H1 (cell line): ENCODE data around the gene CHN2. TPM values are rescaled to one million over a fixed set of nuclear protein-coding genes. Genes with fewer than 3 reads are reported as not detected.

ENCODE experiments used
- CTCF ChIA-PET: fragments of 300-600 bp; sonication (Branson Sonifier 250); formaldehyde crosslinking; loops from one replicate; lab custom pipeline; 2021; ENCODE audit not compliant: partially characterized antibody; lab: Charles Lee
- POLR2A ChIA-PET: fragments of 300-600 bp; sonication (Branson Sonifier 250); formaldehyde crosslinking; loops from one replicate; lab custom pipeline; 2021; ENCODE audit warnings: inconsistent platforms; ENCODE audit not compliant: partially characterized antibody; lab: Charles Lee
- DNase-seq, 2 experiments: peaks; one replicate each; pipeline versions ENCODE4 v3.0.0 to v3.0.0-alpha.2; 2010 to 2022; ENCODE audit warnings: low spot score in 2 of 2, low read depth in 1 of 2, mixed read lengths in 1 of 2
- FAIRE-seq: peaks from 2 replicates; lab custom pipeline; 2011; peaks lifted over from hg19 to GRCh38; lab: Jason Lieb, UNC
- H2AFZ ChIP-seq: 2 replicates; pipeline ENCODE4 v1.8.1; 2012; ENCODE audit warnings: low read length, inconsistent platforms
- H2AK5ac ChIP-seq: 2 replicates; pipeline ENCODE4 v1.6.1; 2013; ENCODE audit warnings: low read depth, low read length
- H2BK120ac ChIP-seq: replicated peaks from 2 replicates; pipeline ENCODE3; 2013; ENCODE audit warnings: low read depth, low read length, inconsistent platforms
- H2BK12ac ChIP-seq: 2 replicates; pipeline ENCODE4 v1.6.1; 2013; ENCODE audit warnings: low read depth, low read length
- H2BK15ac ChIP-seq: 2 replicates; pipeline ENCODE4 v1.6.1; 2013; ENCODE audit warnings: low read length
- H2BK20ac ChIP-seq: 2 replicates; pipeline ENCODE4 v1.6.1; 2013; ENCODE audit warnings: low read length
- H2BK5ac ChIP-seq: 2 replicates; pipeline ENCODE4 v1.6.1; 2013; ENCODE audit warnings: low read depth, low read length
- H3K14ac ChIP-seq: 2 replicates; pipeline ENCODE4 v1.6.1; 2013; ENCODE audit warnings: inconsistent platforms; ENCODE audit not compliant: insufficient read length
- H3K18ac ChIP-seq: 2 replicates; pipeline ENCODE4 v1.6.1; 2013; ENCODE audit warnings: low read length; ENCODE audit errors: extremely low read depth
- H3K23ac ChIP-seq: 2 replicates; pipeline ENCODE4 v1.6.1; 2013; ENCODE audit warnings: inconsistent platforms; ENCODE audit not compliant: insufficient read length
- H3K23me2 ChIP-seq: 2 replicates; pipeline ENCODE4 v1.6.1; 2013; ENCODE audit warnings: low read depth, low read length
- H3K27ac ChIP-seq: 2 replicates; pipeline ENCODE4 v1.6.1; 2011; ENCODE audit warnings: low read depth, low read length, inconsistent platforms
- H3K27me3 ChIP-seq, 4 experiments: replicated peaks in 1 of 4; 1 replicate in 1 of 4; 2 replicates in 3 of 4; pipeline versions ENCODE4 v1.6.1 to v1.8.1; 2011 to 2013; ENCODE audit warnings: low read length in 3 of 4, mild to moderate bottlenecking in 3 of 4, inconsistent platforms in 2 of 4, mixed read lengths in 2 of 4, moderate library complexity in 1 of 4; ENCODE audit not compliant: control insufficient read depth in 3 of 4, insufficient read depth in 3 of 4; ENCODE audit errors: extremely low read depth in 1 of 4
- H3K36me3 ChIP-seq, 4 experiments: 2 replicates each; pipeline versions ENCODE4 v1.6.1 to v1.8.1; 2011 to 2013; ENCODE audit warnings: mild to moderate bottlenecking in 4 of 4, low read length in 3 of 4, moderate library complexity in 2 of 4, control low read depth in 1 of 4, inconsistent platforms in 1 of 4; ENCODE audit not compliant: insufficient read depth in 4 of 4, control insufficient read depth in 2 of 4
- H3K4ac ChIP-seq: replicated peaks from 2 replicates; pipeline ENCODE3; 2013; ENCODE audit warnings: low read length, low read depth, mixed read lengths, inconsistent platforms; ENCODE audit not compliant: insufficient read length
- H3K4me1 ChIP-seq, 4 experiments: replicated peaks in 1 of 4; 1 replicate in 1 of 4; 2 replicates in 3 of 4; pipeline versions ENCODE4 v1.6.1 to v1.8.1; 2011 to 2013; ENCODE audit warnings: low read length in 3 of 4, inconsistent platforms in 2 of 4, mixed read lengths in 1 of 4; ENCODE audit not compliant: insufficient read depth in 4 of 4, control insufficient read depth in 3 of 4
- H3K4me2 ChIP-seq, 2 experiments: 2 replicates each; pipeline versions ENCODE4 v1.6.1 to v1.8.1; 2011 to 2013; ENCODE audit warnings: low read depth in 2 of 2, low read length in 2 of 2, control low read depth in 1 of 2, inconsistent platforms in 1 of 2, mild to moderate bottlenecking in 1 of 2; ENCODE audit not compliant: insufficient read depth in 1 of 2
- H3K4me3 ChIP-seq, 4 experiments: fragments of 200-600, 300-600 bp in 1 of 4; sonication (generic), shearing (Covaris generic), sonication (Bioruptor Twin) in 1 of 4; 2 replicates each; pipeline versions ENCODE4 v1.5.1 to v1.8.1; 2011 to 2016; ENCODE audit warnings: low read length in 4 of 4, low read depth in 3 of 4, control low read depth in 2 of 4, inconsistent platforms in 2 of 4, mild to moderate bottlenecking in 2 of 4, mixed read lengths in 1 of 4, moderate library complexity in 1 of 4; ENCODE audit not compliant: insufficient read depth in 2 of 4; ENCODE audit errors: extremely low read depth in 1 of 4
- H3K56ac ChIP-seq: replicated peaks from 2 replicates; pipeline ENCODE3; 2013; ENCODE audit warnings: low read depth, mild to moderate bottlenecking, mixed read lengths, low read length, inconsistent platforms; ENCODE audit not compliant: insufficient read length
- H3K79me1 ChIP-seq: 2 replicates; pipeline ENCODE4 v1.6.1; 2013; ENCODE audit warnings: low read depth, low read length, control low read depth
- H3K79me2 ChIP-seq, 2 experiments: 2 replicates each; pipeline versions ENCODE4 v1.6.1 to v1.8.1; 2012 to 2013; ENCODE audit warnings: low read length in 2 of 2, mild to moderate bottlenecking in 2 of 2, inconsistent platforms in 1 of 2; ENCODE audit not compliant: insufficient read depth in 2 of 2, control insufficient read depth in 1 of 2
- H3K9ac ChIP-seq, 4 experiments: replicated peaks in 1 of 4; 1 replicate in 1 of 4; 2 replicates in 3 of 4; pipeline versions ENCODE4 v1.6.1 to v1.8.1; 2011 to 2013; ENCODE audit warnings: low read depth in 3 of 4, low read length in 3 of 4, control low read depth in 2 of 4, mild to moderate bottlenecking in 2 of 4, moderate library complexity in 2 of 4, inconsistent platforms in 1 of 4; ENCODE audit errors: extremely low read depth in 1 of 4
- H3K9me3 ChIP-seq, 2 experiments: 2 replicates each; pipeline versions ENCODE4 v1.6.1 to v1.8.1; 2012 to 2013; ENCODE audit warnings: mild to moderate bottlenecking in 2 of 2, moderate library complexity in 2 of 2, control low read depth in 1 of 2, inconsistent platforms in 1 of 2, low read depth in 1 of 2, low read length in 1 of 2, mixed read lengths in 1 of 2; ENCODE audit not compliant: insufficient read depth in 2 of 2
- H4K20me1 ChIP-seq, 2 experiments: replicated peaks in 1 of 2; 2 replicates each; pipeline versions ENCODE3 to v1.8.1; 2011 to 2013; ENCODE audit warnings: inconsistent platforms in 2 of 2, low read length in 2 of 2, mild to moderate bottlenecking in 1 of 2; ENCODE audit not compliant: insufficient read depth in 2 of 2, control insufficient read depth in 1 of 2
- H4K5ac ChIP-seq: 2 replicates; pipeline ENCODE4 v1.6.1; 2013; ENCODE audit warnings: low read length, low read depth, mixed read lengths, inconsistent platforms; ENCODE audit not compliant: insufficient read length
- H4K8ac ChIP-seq: 2 replicates; pipeline ENCODE4 v1.8.0; 2013; ENCODE audit warnings: mild to moderate bottlenecking, moderate library complexity, low read length, inconsistent platforms; ENCODE audit not compliant: insufficient read depth; ENCODE audit errors: extremely low read depth
- H4K91ac ChIP-seq: replicated peaks from 2 replicates; pipeline ENCODE3; 2013; ENCODE audit warnings: low read length, mixed read lengths, inconsistent platforms; ENCODE audit not compliant: insufficient read length
- CBX5 ChIP-seq: fragments of 300-800, 300-1000 bp; sonication (generic); IDR thresholded peaks from 2 replicates; pipeline ENCODE4 v1.7.1; 2016; ENCODE audit warnings: antibody characterized with exemption, low read length, low read depth
- CEBPB ChIP-seq: IDR thresholded peaks from 2 replicates; pipeline ENCODE4 v1.6.1; 2012; ENCODE audit warnings: low read depth, low read length
- CTBP2 ChIP-seq: IDR thresholded peaks from 2 replicates; pipeline ENCODE4 v1.7.0; 2011; ENCODE audit warnings: borderline replicate concordance, mild to moderate bottlenecking, moderate library complexity, mixed read lengths, low read length; ENCODE audit not compliant: insufficient read depth, insufficient read length
- EP300 ChIP-seq, 2 experiments: IDR thresholded peaks; 1 replicate in 1 of 2; 2 replicates in 1 of 2; pipeline ENCODE4 v1.6.1; 2011 to 2012; ENCODE audit warnings: low read depth in 2 of 2, low read length in 2 of 2, mild to moderate bottlenecking in 2 of 2, borderline replicate concordance in 1 of 2, inconsistent platforms in 1 of 2, moderate library complexity in 1 of 2
- HDAC6 ChIP-seq: IDR thresholded peaks from one replicate; pipeline ENCODE4 v1.7.1; 2012; ENCODE audit warnings: low read depth, mild to moderate bottlenecking, inconsistent platforms, low read length, moderate library complexity
- JUND ChIP-seq: IDR thresholded peaks from 2 replicates; pipeline ENCODE4 v1.6.1; 2011; ENCODE audit warnings: mild to moderate bottlenecking, improper control_type of control experiment, low read length
- KDM4A ChIP-seq: IDR thresholded peaks from one replicate; pipeline ENCODE4 v1.7.1; 2012; ENCODE audit warnings: low read depth, mild to moderate bottlenecking, moderate library complexity, low read length, inconsistent platforms; ENCODE audit not compliant: severe bottlenecking
- POU5F1 ChIP-seq: IDR thresholded peaks from 2 replicates; pipeline ENCODE4 v1.6.1; 2011; ENCODE audit warnings: low read depth, mild to moderate bottlenecking, low read length, moderate library complexity
- SIN3A ChIP-seq, 2 experiments: IDR thresholded peaks in 1 of 2; conservative IDR thresholded peaks in 1 of 2; 2 replicates each; pipeline ENCODE4 v1.6.1; 2011 to 2012; ENCODE audit warnings: low read length in 2 of 2, improper control_type of control experiment in 1 of 2, low read depth in 1 of 2, mild to moderate bottlenecking in 1 of 2
- SP2 ChIP-seq: IDR thresholded peaks from 2 replicates; pipeline ENCODE4 v1.6.1; 2012; ENCODE audit warnings: mild to moderate bottlenecking, low read length, inconsistent platforms
- TAF1 ChIP-seq: IDR thresholded peaks from 2 replicates; pipeline ENCODE4 v1.6.1; 2011; ENCODE audit warnings: mild to moderate bottlenecking, low read depth, low read length
- WGBS, 2 experiments: shearing (Covaris generic) in 1 of 2; methylation state at CpG; one replicate each; pipeline versions ENCODE4 v1.1.6 to v1.1.7; 2013 to 2015; ENCODE audit warnings: low lambda C conversion rate in 2 of 2, mixed read lengths in 2 of 2, inconsistent platforms in 1 of 2, low coverage in 1 of 2, missing lambda C conversion rate in 1 of 2; ENCODE audit not compliant: insufficient replicate concordance in 2 of 2, insufficient coverage in 1 of 2, insufficient read length in 1 of 2; ENCODE audit errors: extremely low coverage in 1 of 2, missing lambda C conversion rate in 1 of 2; 5-methylcytosine and 5-hydroxymethylcytosine counted together
- polyA plus RNA-seq, 7 experiments: library from polyadenylated mRNA; depleted of rRNA in 3 of 7; stranded (reverse) in 5 of 7; unstranded in 2 of 7; fragments of >200 nt in 5 of 7; fragments of 200-250 nt in 2 of 7; gene quantifications; 1 replicate in 5 of 7; 2 replicates in 1 of 7; 4 replicates in 1 of 7; pipeline versions ENCODE4 v1.2.1 to v1.2.3, GENCODE V29; 2011 to 2013; ENCODE audit warnings: missing spikeins in 2 of 7, mixed read lengths in 2 of 7
- total RNA-seq: library from RNA; stranded (reverse); fragmentation: NEBNext Ultra II Directional; extraction: Animal tissue kit (Norgen Biotek cat#: 25700); gene quantifications from 2 replicates; pipeline ENCODE4 v1.2.1, GENCODE V29; 2021

Gene CHN2
- total and polyA plus RNA-seq, 2 of the 8 experiments (the other 6 are each of a cell fraction or from before 2014, with no cell fraction given): 2.9 to 4.8 TPM

- FAIRE-seq: no peak
Measured at GRCh38 chr7:29454899-29455451, 260.4 kb downstream of the CHN2 start.

More at GRCh38 chr7:29454899-29455451, 260.4 kb downstream of the CHN2 start:
- TF ChIP-seq CEBPB (no peak), SP2 (no peak), CTBP2 (no peak), CBX5 (no peak), POU5F1 (no peak), EP300 (IDR thresholded peaks at IDR 0.05; ENCODE audit: borderline replicate concordance in 1 of 2, low read depth in 2 of 2, low read length in 2 of 2) (no peak), JUND (no peak), SIN3A (conservative IDR thresholded peaks at IDR 0.05 in 1 of 2, IDR thresholded peaks at IDR 0.05 in 1 of 2; ENCODE audit: low read depth in 1 of 2, low read length in 2 of 2) (no peak), HDAC6 (no peak), TAF1 (no peak), KDM4A (no peak)
- H4K91ac ChIP-seq: no peak overlapping the region
- H3K4me1 ChIP-seq: 0 out of 7 replicates have a peak, but pooled peaks cover 0 to 2% (median 0%) of the 10 kb centered on the region in 4 experiments
- no peaks in the 10 kb centered on the region for H4K20me1 ChIP-seq
- H3K4ac ChIP-seq: no peak overlapping the region
- H3K79me1 ChIP-seq: no peaks in the 10 kb centered on the region
- H2AFZ ChIP-seq: no peak overlapping the region
- H2AK5ac ChIP-seq: no peak overlapping the region
- H3K36me3 ChIP-seq: no peaks in the 10 kb centered on the region
- H3K56ac ChIP-seq: no peak overlapping the region
- H4K8ac ChIP-seq: no peak overlapping the region
- H4K5ac ChIP-seq: no peak overlapping the region
- H3K27me3 ChIP-seq: no peaks in the 10 kb centered on the region
- H2BK5ac ChIP-seq: no peak overlapping the region
- no peak overlapping the region for H3K27ac ChIP-seq
- H2BK15ac ChIP-seq: no peak overlapping the region
- no peak overlapping the region for H3K14ac ChIP-seq
- 90% methylated on average over 5 of the region's 5 CpGs; no CpG with 5 or more reads in 1 of the 2 experiments for WGBS, 2 experiments
- ChIA-PET CTCF (interaction anchor here (1.5 kb wide), 1 partner anchor 9 kb away, joined by 3 read pairs; no protein-coding TSS in a partner anchor), POLR2A (no interaction called here)
- no peaks in the 10 kb centered on the region for H3K23me2 ChIP-seq
- H3K4me2 ChIP-seq: no peak overlapping the region
- no peak overlapping the region for H3K4me3 ChIP-seq
- H2BK12ac ChIP-seq: no peak overlapping the region
- no peak overlapping the region for H3K18ac ChIP-seq
- H3K9me3 ChIP-seq: no peaks in the 10 kb centered on the region
- no peaks in the 10 kb centered on the region for H3K79me2 ChIP-seq
- no peak overlapping the region for H3K23ac ChIP-seq
- H2BK120ac ChIP-seq: no peak overlapping the region
- DNase-seq: no peak
- H3K9ac ChIP-seq: no peak overlapping the region
- no peak overlapping the region for H2BK20ac ChIP-seq
